ENCODE results near the gene DMD. TPM values are rescaled to one million over a fixed set of nuclear protein-coding genes. Genes with fewer than 3 reads are reported as not detected.

Gene DMD
- total RNA-seq, 2 donors from 2014 or later: 19.6 to 24.9 TPM

DNA sequence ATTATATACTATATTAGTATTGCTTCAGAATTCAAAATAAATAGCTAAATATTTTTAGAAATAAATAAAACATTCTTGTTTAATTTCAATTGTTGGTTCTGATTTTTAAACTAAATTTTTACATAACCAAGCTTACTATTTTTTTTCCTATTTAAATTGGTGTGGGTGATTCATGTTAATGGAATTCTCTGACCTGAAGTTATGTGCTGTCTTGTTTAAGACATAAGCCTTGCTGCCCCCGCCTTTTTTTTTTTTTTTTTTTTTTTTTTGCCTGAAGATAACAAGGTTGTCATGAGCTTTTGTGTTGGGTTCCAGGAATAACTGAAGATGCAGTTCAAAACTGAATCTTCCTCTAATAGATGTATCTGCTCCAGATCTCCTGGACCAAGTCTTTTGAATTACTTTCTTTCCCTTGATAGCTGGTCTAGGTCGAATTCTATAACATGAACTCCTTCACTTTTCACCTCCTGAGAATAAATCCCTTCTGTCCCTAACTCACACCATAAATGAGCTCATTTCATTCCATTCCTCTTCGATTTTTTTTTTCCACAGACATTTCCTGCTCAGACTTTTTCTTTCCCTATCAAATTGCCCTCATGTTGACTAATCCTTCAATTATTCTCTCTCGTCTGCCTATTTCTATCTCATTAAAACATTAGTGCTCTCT is 1878.1 kb downstream of the DMD start:
- Histone ChIP-seq H3K4me1 (ENCODE audit: control insufficient read depth, insufficient read depth, low read length) (no peaks in the 10 kb centered on the region), H3K27me3 (ENCODE audit: control insufficient read depth, insufficient read depth, low read length, poor library complexity, severe bottlenecking) (no peaks in the 10 kb centered on the region), H3K9ac (ENCODE audit: extremely low read depth, low read length, poor library complexity, severe bottlenecking) (no peak overlapping the region), H3K27ac (ENCODE audit: low read depth, low read length) (no peak overlapping the region), H3K9me3 (ENCODE audit: control insufficient read depth, low read length) (no peaks in the 10 kb centered on the region), H3K4me3 (ENCODE audit: low read length) (no peak overlapping the region), H3K36me3 (ENCODE audit: control insufficient read depth, insufficient read depth, low read length) (no peaks in the 10 kb centered on the region)
- no peak overlapping the region for H3K4me3 Mint-ChIP-seq
- TF ChIP-seq, protein P1, sequence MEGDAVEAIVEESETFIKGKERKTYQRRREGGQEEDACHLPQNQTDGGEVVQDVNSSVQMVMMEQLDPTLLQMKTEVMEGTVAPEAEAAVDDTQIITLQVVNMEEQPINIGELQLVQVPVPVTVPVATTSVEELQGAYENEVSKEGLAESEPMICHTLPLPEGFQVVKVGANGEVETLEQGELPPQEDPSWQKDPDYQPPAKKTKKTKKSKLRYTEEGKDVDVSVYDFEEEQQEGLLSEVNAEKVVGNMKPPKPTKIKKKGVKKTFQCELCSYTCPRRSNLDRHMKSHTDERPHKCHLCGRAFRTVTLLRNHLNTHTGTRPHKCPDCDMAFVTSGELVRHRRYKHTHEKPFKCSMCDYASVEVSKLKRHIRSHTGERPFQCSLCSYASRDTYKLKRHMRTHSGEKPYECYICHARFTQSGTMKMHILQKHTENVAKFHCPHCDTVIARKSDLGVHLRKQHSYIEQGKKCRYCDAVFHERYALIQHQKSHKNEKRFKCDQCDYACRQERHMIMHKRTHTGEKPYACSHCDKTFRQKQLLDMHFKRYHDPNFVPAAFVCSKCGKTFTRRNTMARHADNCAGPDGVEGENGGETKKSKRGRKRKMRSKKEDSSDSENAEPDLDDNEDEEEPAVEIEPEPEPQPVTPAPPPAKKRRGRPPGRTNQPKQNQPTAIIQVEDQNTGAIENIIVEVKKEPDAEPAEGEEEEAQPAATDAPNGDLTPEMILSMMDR (conservative IDR thresholded peaks at IDR 0.05): no peak
- H3K4me1 Mint-ChIP-seq: peaks cover 5% of the 10 kb centered on the region
- peak overlapping the region; percentile 30 for H3K27ac Mint-ChIP-seq
- peaks cover 2% of the 10 kb centered on the region for H3K36me3 Mint-ChIP-seq (ENCODE audit: low read depth)
- DNase-seq: no peak
- WGBS, 2 experiments (ENCODE audit: insufficient coverage in 1 of 2, insufficient read length in 1 of 2): 77 to 90% methylated on average over 2 to 4 of the region's 4 CpGs
- peaks cover 42% of the 10 kb centered on the region for H3K9me3 Mint-ChIP-seq
- H3K27me3 Mint-ChIP-seq (ENCODE audit: insufficient read depth): no peaks in the 10 kb centered on the region

DNA sequence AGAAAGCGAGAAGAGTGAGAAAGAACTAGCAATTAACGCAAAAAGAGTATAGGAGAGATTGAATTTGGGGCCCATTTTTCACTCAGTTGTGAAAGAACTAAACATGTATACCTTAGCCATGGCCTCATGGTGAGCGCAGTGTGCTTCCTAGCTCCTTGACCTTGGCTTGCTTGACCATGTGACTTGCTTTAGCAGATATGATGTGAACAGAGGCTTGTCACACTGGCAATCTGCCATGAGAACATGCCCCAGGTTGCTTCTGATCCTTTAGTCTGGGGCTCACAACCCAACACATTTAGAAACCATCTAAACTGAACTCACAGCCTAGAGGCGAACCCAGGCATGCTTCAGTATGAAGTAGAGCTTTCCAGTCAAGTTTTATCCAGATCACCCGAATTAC is 1879.4 kb downstream of the DMD start:
- DNase-seq: no peak
- Histone ChIP-seq H3K27ac (ENCODE audit: low read depth, low read length) (no peak overlapping the region), H3K36me3 (ENCODE audit: control insufficient read depth, insufficient read depth, low read length) (no peaks in the 10 kb centered on the region), H3K9me3 (ENCODE audit: control insufficient read depth, low read length) (no peaks in the 10 kb centered on the region), H3K4me3 (ENCODE audit: low read length) (no peak overlapping the region), H3K4me1 (ENCODE audit: control insufficient read depth, insufficient read depth, low read length) (no peaks in the 10 kb centered on the region), H3K9ac (ENCODE audit: extremely low read depth, low read length, poor library complexity, severe bottlenecking) (no peak overlapping the region), H3K27me3 (ENCODE audit: control insufficient read depth, insufficient read depth, low read length, poor library complexity, severe bottlenecking) (no peaks in the 10 kb centered on the region)
- H3K4me3 Mint-ChIP-seq: no peak overlapping the region
- peaks cover 2% of the 10 kb centered on the region for H3K36me3 Mint-ChIP-seq (ENCODE audit: low read depth)
- 94% methylated on average over 3 to 5 of the region's 5 CpGs for WGBS, 2 experiments (ENCODE audit: insufficient coverage in 1 of 2, insufficient read length in 1 of 2)
- H3K9me3 Mint-ChIP-seq: peaks cover 34% of the 10 kb centered on the region
- no peaks in the 10 kb centered on the region for H3K27me3 Mint-ChIP-seq (ENCODE audit: insufficient read depth)
- no peak overlapping the region for H3K27ac Mint-ChIP-seq
- TF ChIP-seq, protein P1 (conservative IDR thresholded peaks at IDR 0.05): no peak
- peaks cover 5% of the 10 kb centered on the region for H3K4me1 Mint-ChIP-seq

DNA sequence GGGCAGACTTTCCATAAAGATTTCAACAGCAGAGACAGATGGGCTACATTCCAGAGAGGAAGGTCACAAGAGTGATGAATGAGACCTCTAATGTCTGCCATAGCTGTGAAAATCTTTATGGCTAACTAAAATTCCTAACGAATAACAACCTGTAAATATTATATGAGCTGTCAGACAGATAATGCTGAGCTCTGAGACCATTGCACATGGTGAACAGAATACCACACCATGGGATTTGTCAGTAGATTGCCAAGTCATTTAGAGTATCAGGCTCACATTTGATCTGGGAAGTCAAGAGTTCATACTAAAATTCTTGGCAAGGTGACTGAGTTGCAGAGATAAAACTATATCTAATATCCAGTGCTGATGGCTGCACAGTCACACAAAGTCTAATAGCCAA is 1880.3 kb downstream of the DMD start:
- H3K36me3 Mint-ChIP-seq (ENCODE audit: low read depth): no peaks in the 10 kb centered on the region

More for the DNA sequence above, 1880.3 kb downstream of the DMD start:
- TF ChIP-seq, protein P1 (conservative IDR thresholded peaks at IDR 0.05): no peak
- H3K4me1 Mint-ChIP-seq: peaks cover 5% of the 10 kb centered on the region
- no peaks in the 10 kb centered on the region for H3K27me3 ChIP-seq (ENCODE audit: control insufficient read depth, insufficient read depth, low read length, poor library complexity, severe bottlenecking)
- no peak overlapping the region for H3K4me3 Mint-ChIP-seq
- DNase-seq: no peak
- 67 to 100% methylated on average over 1 of the region's 1 CpG for WGBS, 2 experiments (ENCODE audit: insufficient coverage in 1 of 2, insufficient read length in 1 of 2)
- H3K4me1 ChIP-seq (ENCODE audit: control insufficient read depth, insufficient read depth, low read length): no peaks in the 10 kb centered on the region
- H3K9me3 ChIP-seq (ENCODE audit: control insufficient read depth, low read length): no peaks in the 10 kb centered on the region
- no peak overlapping the region for H3K27ac ChIP-seq (ENCODE audit: low read depth, low read length)
- no peaks in the 10 kb centered on the region for H3K27me3 Mint-ChIP-seq (ENCODE audit: insufficient read depth)
- no peak overlapping the region for H3K4me3 ChIP-seq (ENCODE audit: low read length)
- peaks cover 33% of the 10 kb centered on the region for H3K9me3 Mint-ChIP-seq
- H3K9ac ChIP-seq (ENCODE audit: extremely low read depth, low read length, poor library complexity, severe bottlenecking): no peak overlapping the region
- H3K36me3 ChIP-seq (ENCODE audit: control insufficient read depth, insufficient read depth, low read length): no peaks in the 10 kb centered on the region
- H3K27ac Mint-ChIP-seq: no peak overlapping the region
